K562 (cell line): ENCODE measurements around the gene EWSR1. TPM values are rescaled to one million over a fixed set of nuclear protein-coding genes. Genes with fewer than 3 reads are reported as not detected.

Source experiments
- ATAC-seq: fragments of 200-7000 bp; cut with Tn5 transposase; 3 replicates; pipeline ENCODE4 v1.9.1; 2020; ENCODE audit warnings: moderate library complexity
- BruUV-seq: library from RNA; stranded (reverse); fragments of 400-500 nt; replicated peaks from 2 replicates; lab custom pipeline; 2021; lab: Mats Ljungman, UMichigan
- CTCF ChIA-PET: fragments of 300-600 bp; formaldehyde crosslinking; extraction: SDS; loops from one replicate; lab custom pipeline; 2021; ENCODE audit warnings: low intra/inter-chr PET ratio; lab: Yijun Ruan, JAX
- POLR2A ChIA-PET: fragments of 300-600, 350-650 bp; sonication (Branson Sonifier 250); formaldehyde crosslinking; extraction: SDS; loops from one replicate; lab custom pipeline; 2021; ENCODE audit warnings: antibody characterized with exemption, inconsistent platforms; lab: Yijun Ruan, JAX
- DNase-seq, 4 experiments: peaks; one replicate each; pipeline versions ENCODE4 v3.0.0 to v3.0.0-alpha.2; 2011 to 2018; ENCODE audit warnings: low spot score in 3 of 4, mixed read lengths in 3 of 4; ENCODE audit errors: extremely low read depth in 1 of 4
- FAIRE-seq: peaks from 2 replicates; lab custom pipeline; 2011; peaks lifted over from hg19 to GRCh38; lab: Jason Lieb, UNC
- H2AFZ ChIP-seq: 2 replicates; pipeline ENCODE4 v1.6.0; 2011; ENCODE audit warnings: low read depth, low read length, control low read depth, inconsistent platforms
- H3K27ac ChIP-seq: fragments of 200-600 bp; 3 replicates; pipeline ENCODE4 v1.8.0; 2011; ENCODE audit warnings: low read depth, mild to moderate bottlenecking, control low read depth, inconsistent platforms, low read length, moderate library complexity, mixed read lengths; ENCODE audit errors: extremely low read depth
- H3K27me3 ChIP-seq, 2 experiments: fragments of 300-600 bp in 1 of 2; 2 replicates in 1 of 2; 3 replicates in 1 of 2; pipeline versions ENCODE4 v1.6.0 to v1.8.0; 2011; ENCODE audit warnings: inconsistent platforms in 2 of 2, low read length in 2 of 2, mild to moderate bottlenecking in 1 of 2, mixed read lengths in 1 of 2, moderate library complexity in 1 of 2; ENCODE audit not compliant: control insufficient read depth in 2 of 2, insufficient read depth in 2 of 2
- H3K36me3 ChIP-seq: fragments of 300-600 bp; 3 replicates; pipeline ENCODE4 v1.8.0; 2011; ENCODE audit warnings: mild to moderate bottlenecking, low read length, inconsistent platforms; ENCODE audit not compliant: control insufficient read depth, insufficient read depth
- H3K4me1 ChIP-seq, 2 experiments: fragments of 200-600 bp in 1 of 2; replicated peaks in 1 of 2; 2 replicates in 1 of 2; 3 replicates in 1 of 2; pipeline versions ENCODE4 v1.5.1 to v1.8.0; 2011; ENCODE audit warnings: inconsistent platforms in 2 of 2, low read length in 2 of 2, mild to moderate bottlenecking in 1 of 2, mixed read lengths in 1 of 2, moderate library complexity in 1 of 2; ENCODE audit not compliant: control insufficient read depth in 2 of 2, insufficient read depth in 2 of 2
- H3K4me2 ChIP-seq: 2 replicates; pipeline ENCODE4 v1.6.1; 2011; ENCODE audit warnings: low read length, control low read depth, inconsistent platforms, mixed read lengths; ENCODE audit not compliant: insufficient read depth
- H3K4me3 ChIP-seq: fragments of 200-600 bp; sonication (generic), shearing (Covaris generic); 2 replicates; pipeline ENCODE4 v1.5.1; 2016; ENCODE audit warnings: control low read depth, inconsistent platforms
- H3K79me2 ChIP-seq: fragments of 200-600 bp; 3 replicates; pipeline ENCODE4 v1.8.0; 2011; ENCODE audit warnings: low read length, inconsistent platforms; ENCODE audit not compliant: control insufficient read depth, insufficient read depth
- H3K9ac ChIP-seq, 2 experiments: 2 replicates each; pipeline versions ENCODE4 v1.6.0 to v1.6.1; 2011; ENCODE audit warnings: low read depth in 2 of 2, low read length in 2 of 2, control low read depth in 1 of 2, inconsistent platforms in 1 of 2, mild to moderate bottlenecking in 1 of 2, mixed read lengths in 1 of 2; ENCODE audit not compliant: insufficient read depth in 1 of 2
- H3K9me1 ChIP-seq: one replicate; pipeline ENCODE4 v1.6.0; 2011; ENCODE audit warnings: inconsistent platforms, mild to moderate bottlenecking, low read length, moderate library complexity; ENCODE audit not compliant: control insufficient read depth, insufficient read depth
- H3K9me3 ChIP-seq: replicated peaks from 2 replicates; pipeline ENCODE4 v1.5.1; 2011; ENCODE audit warnings: low read depth, low read length, inconsistent platforms; ENCODE audit not compliant: control insufficient read depth, insufficient read depth
- H4K20me1 ChIP-seq: replicated peaks from 2 replicates; pipeline ENCODE4 v1.6.1; 2011; ENCODE audit warnings: low read length, inconsistent platforms, mixed read lengths; ENCODE audit not compliant: control insufficient read depth, insufficient read depth
- HMGN3 ChIP-seq: IDR thresholded peaks from 2 replicates; pipeline ENCODE4 v1.6.1; 2011; ENCODE audit warnings: borderline replicate concordance, low read depth, mild to moderate bottlenecking, mixed read lengths, low read length; ENCODE audit not compliant: insufficient read length; ENCODE audit errors: extremely low read depth
- POLR2G ChIP-seq: fragments of 200-400 bp; formaldehyde crosslinking; IDR thresholded peaks from 2 replicates; pipeline ENCODE4 v1.6.1; 2017; ENCODE audit warnings: low read depth, mild to moderate bottlenecking, antibody characterized with exemption, low read length, moderate library complexity
- RBFOX2 ChIP-seq: fragments of 200-400 bp; formaldehyde crosslinking; IDR thresholded peaks from 2 replicates; pipeline ENCODE4 v1.6.1; 2017; ENCODE audit warnings: low read depth, mild to moderate bottlenecking, low read length, moderate library complexity
- RBM22 ChIP-seq: fragments of 200-400 bp; formaldehyde crosslinking; IDR thresholded peaks from 2 replicates; pipeline ENCODE4 v1.6.1; 2018; ENCODE audit warnings: low read length, low read depth; ENCODE audit not compliant: poor library complexity, severe bottlenecking
- ZNF24 ChIP-seq: fragments of 450-650 bp; IDR thresholded peaks from 2 replicates; pipeline ENCODE4 v1.6.1; 2016
- ZNF561 ChIP-seq: fragments of 450-650 bp; formaldehyde crosslinking; conservative IDR thresholded peaks from 2 replicates; pipeline ENCODE4 v1.4.0; 2020; ENCODE audit warnings: mild to moderate bottlenecking, moderate library complexity
- WGBS: fragments of 100-300 bp; shearing (Covaris generic); methylation state at CpG from one replicate; pipeline ENCODE4 v1.1.6; 2016; ENCODE audit warnings: low coverage, mixed read lengths; ENCODE audit not compliant: insufficient coverage; ENCODE audit errors: missing lambda C conversion rate; 5-methylcytosine and 5-hydroxymethylcytosine counted together
- in situ Hi-C: fragments of 300-500 bp; cut with MboI; formaldehyde crosslinking; loops from 4 replicates; pipeline ENCODE4 v1.15.0; 2018; ENCODE audit warnings: inconsistent platforms, mixed read lengths
- intact Hi-C: fragments of 100-400 bp; cut with micrococcal nuclease; formaldehyde crosslinking; loops from 2 replicates; pipeline ENCODE4 v1.14.2; 2022
- polyA plus RNA-seq, 8 experiments: library from polyadenylated mRNA; depleted of rRNA in 4 of 8; stranded (reverse) in 5 of 8; unstranded in 3 of 8; fragments of >200 nt; fragmentation: Nextera tagmentation in 2 of 8; fragmentation: Illumina TruSeq in 1 of 8; extraction: Ambion mirVana in 2 of 8; extraction: Trizol in 1 of 8; gene quantifications; 2 replicates each; pipeline versions ENCODE4 v1.2.1 to v1.2.3, GENCODE V29; 2011 to 2014; ENCODE audit warnings: inconsistent platforms in 1 of 8, missing spikeins in 1 of 8
- total RNA-seq, 7 experiments: library from RNA; depleted of rRNA in 6 of 7; stranded (reverse); fragments of >200 nt in 6 of 7; fragmentation: Illumina TruSeq in 2 of 7; extraction: Trizol in 2 of 7; gene quantifications; 2 replicates each; pipeline versions ENCODE4 v1.2.1 to v1.2.3, GENCODE V29; 2011 to 2021; ENCODE audit warnings: low replicate concordance in 1 of 7

EWSR1 gene
- total and polyA plus RNA-seq, 9 of the 15 experiments (the other 6 are each of a cell fraction or from before 2014, with no cell fraction given), result 83.3 to 450 (median 239) TPM

GRCh38 chr22:29260031-29260560 is 8.0 kb upstream of the EWSR1 start:
- FAIRE-seq (no peak), ATAC-seq (no peak), DNase-seq (no peak)
- Histone ChIP-seq H3K4me1 (peaks cover 0 to 30% of the 10 kb centered on the region in 2 experiments; a peak in 2 of 5 replicates), H3K4me2 (no peak overlapping the region), H3K4me3 (no peak overlapping the region), H3K36me3 (peaks cover 21% of the 10 kb centered on the region), H4K20me1 (no peaks in the 10 kb centered on the region), H2AFZ (no peak overlapping the region)
- WGBS, result 94% methylated on average over 3 of the region's 13 CpGs
- no TSS peak for BruUV-seq
- CTCF ChIA-PET, result no interaction called here
- POLR2A ChIA-PET, result interaction anchor here (0.6 to 1.0 kb wide), 3 partner anchors 14 to 131 kb away, joined by 3 to 5 read pairs (median 4); no protein-coding TSS in a partner anchor
- TF ChIP-seq ZNF24, result no peak
- TF ChIP-seq RBM22, result peak; percentile 20
- peak; percentile 73 for TF ChIP-seq POLR2G
- TF ChIP-seq, all 486 proteins: peak for 2
- H3K27ac ChIP-seq, result no peak overlapping the region
- H3K27me3 ChIP-seq, result no peaks in the 10 kb centered on the region
- H3K9me3 ChIP-seq, result no peaks in the 10 kb centered on the region
- no peaks in the 10 kb centered on the region; the same call in 2 of the 3 replicates for H3K79me2 ChIP-seq
- H3K9ac ChIP-seq, result no peak overlapping the region; a peak in 1 of 4 replicates
- in situ Hi-C loops (no loop called here), intact Hi-C loops (loop anchor here (10.0 kb wide), 1 partner anchor 375 kb away; the partner anchor contains the start of gene ZNRF3)
- H3K9me1 ChIP-seq, result no peaks in the 10 kb centered on the region

- Histone ChIP-seq H3K9ac (no peak overlapping the region; a peak in 1 of 4 replicates), H4K20me1 (no peaks in the 10 kb centered on the region), H3K36me3 (peaks cover 27% of the 10 kb centered on the region), H2AFZ (no peak overlapping the region), H3K4me2 (no peak overlapping the region), H3K9me1 (no peaks in the 10 kb centered on the region), H3K27ac (no peak overlapping the region), H3K9me3 (no peaks in the 10 kb centered on the region), H3K4me1 (peaks cover 0 to 32% of the 10 kb centered on the region in 2 experiments; a peak in 2 of 5 replicates), H3K79me2 (peaks cover 2% of the 10 kb centered on the region), H3K4me3 (no peak overlapping the region), H3K27me3 (no peaks in the 10 kb centered on the region)
- BruUV-seq, result no TSS peak
- WGBS, result 88% methylated on average over 4 of the region's 17 CpGs
- in situ Hi-C loops (no loop called here), intact Hi-C loops (loop anchor here (10.0 kb wide), 1 partner anchor 376 kb away; the partner anchor contains the start of gene ZNRF3)
- TF ChIP-seq POLR2G, result peak; percentile 64
- TF ChIP-seq RBFOX2, result peak; percentile 69
- TF ChIP-seq ZNF561 (CRISPR knock-in tag), result no peak
- peak; percentile 42 for TF ChIP-seq HMGN3
- DNase-seq (no peak), ATAC-seq (no peak), FAIRE-seq (no peak)
- ChIA-PET CTCF (no interaction called here), POLR2A (interaction anchor here (0.6 to 1.1 kb wide), 4 partner anchors 15 to 132 kb away, joined by 3 to 5 read pairs (median 3); no protein-coding TSS in a partner anchor)
These were observed 7.3 kb upstream of the EWSR1 start for GRCh38 chr22:29260601-29261315.
